Common myeloid progenitor, CD34-positive (primary cell): ENCODE measurements around the gene FSTL5.
A peak's percentile ranks its signal among the peaks of the same experiment; 100 is the strongest.

Experiments used
- CTCF ChIA-PET: fragments of 350-600 bp; sonication (Branson Sonifier 250); formaldehyde crosslinking; loops from one replicate; lab custom pipeline; 2021; ENCODE audit warnings: antibody characterized with exemption; lab: Charles Lee
- POLR2A ChIA-PET: fragments of 350-600 bp; sonication (Branson Sonifier 250); formaldehyde crosslinking; loops from one replicate; lab custom pipeline; 2021; ENCODE audit warnings: antibody characterized with exemption; lab: Charles Lee
- DNase-seq, 3 donors: peaks; one replicate each; pipeline versions ENCODE4 v3.0.0 to v3.0.0-alpha.2; 2013
- H3K27ac ChIP-seq, 2 experiments: 1 replicate in 1 of 2; 2 replicates in 1 of 2; pipeline ENCODE4 v1.7.0; 2013; ENCODE audit warnings: inconsistent platforms in 2 of 2, low read length in 2 of 2, mild to moderate bottlenecking in 2 of 2, low read depth in 1 of 2, moderate library complexity in 1 of 2; ENCODE audit not compliant: severe bottlenecking in 2 of 2, insufficient read depth in 1 of 2, poor library complexity in 1 of 2
- H3K27me3 ChIP-seq, 5 experiments: replicated peaks in 2 of 5; 1 replicate in 3 of 5; 2 replicates in 2 of 5; pipeline versions ENCODE4 v1.6.1 to v1.7.0; 2013; ENCODE audit warnings: low read length in 4 of 5, mild to moderate bottlenecking in 2 of 5, moderate library complexity in 2 of 5, inconsistent platforms in 1 of 5; ENCODE audit not compliant: insufficient read depth in 5 of 5, control insufficient read depth in 4 of 5
- H3K36me3 ChIP-seq, 4 experiments: 1 replicate in 2 of 4; 2 replicates in 2 of 4; pipeline versions ENCODE4 v1.6.1 to v1.7.0; 2013; ENCODE audit warnings: low read length in 3 of 4, control low read depth in 1 of 4, mild to moderate bottlenecking in 1 of 4; ENCODE audit not compliant: control insufficient read depth in 4 of 4, insufficient read depth in 4 of 4
- H3K4me1 ChIP-seq, 4 experiments: 1 replicate in 3 of 4; 2 replicates in 1 of 4; pipeline versions ENCODE4 v1.6.1 to v1.7.1; 2013; ENCODE audit warnings: low read length in 3 of 4, mild to moderate bottlenecking in 3 of 4, control low read depth in 1 of 4, inconsistent platforms in 1 of 4, moderate library complexity in 1 of 4; ENCODE audit not compliant: control insufficient read depth in 4 of 4, insufficient read depth in 4 of 4; ENCODE audit errors: control extremely low read depth in 1 of 4
- H3K4me3 ChIP-seq, 7 experiments: 1 replicate in 4 of 7; 2 replicates in 3 of 7; pipeline versions ENCODE4 v1.5.1 to v1.7.0; 2013; ENCODE audit warnings: mild to moderate bottlenecking in 7 of 7, low read length in 6 of 7, moderate library complexity in 6 of 7, inconsistent platforms in 2 of 7, low read depth in 2 of 7, control low read depth in 1 of 7; ENCODE audit not compliant: insufficient read depth in 4 of 7, control insufficient read depth in 1 of 7; ENCODE audit errors: extremely low read depth in 1 of 7
- H3K9me3 ChIP-seq, 5 experiments: 1 replicate in 4 of 5; 2 replicates in 1 of 5; pipeline versions ENCODE4 v1.6.1 to v1.7.1; 2013; ENCODE audit warnings: low read length in 4 of 5, mild to moderate bottlenecking in 2 of 5, inconsistent platforms in 1 of 5, low read depth in 1 of 5, moderate library complexity in 1 of 5; ENCODE audit not compliant: control insufficient read depth in 4 of 5, insufficient read depth in 2 of 5; ENCODE audit errors: control extremely low read depth in 1 of 5
- WGBS: methylation state at CpG from one replicate; pipeline ENCODE4 v1.1.5; 2013; ENCODE audit not compliant: insufficient coverage; 5-methylcytosine and 5-hydroxymethylcytosine counted together

The FSTL5 gene

DNA sequence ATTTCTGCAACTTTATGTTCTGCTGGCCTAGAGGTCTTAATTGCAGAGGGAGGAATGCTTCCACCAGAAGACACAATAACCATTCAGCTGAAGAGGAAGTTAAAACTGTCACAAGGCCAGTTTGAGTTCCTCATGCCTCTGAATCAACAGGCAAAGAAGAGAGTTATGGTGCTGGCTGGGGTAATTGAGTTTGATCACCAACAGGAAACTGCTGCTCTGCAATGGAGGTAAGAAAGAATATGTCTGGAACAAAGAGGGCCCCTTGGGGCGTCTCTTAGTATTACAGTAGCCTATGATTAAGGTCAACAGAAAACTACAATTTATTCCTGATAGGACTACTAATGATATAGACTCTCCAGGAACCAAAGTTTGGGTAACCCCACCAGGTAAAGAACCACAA lies 744.0 kb downstream of the FSTL5 start:
- no peaks in the 10 kb centered on the region for H3K9me3 ChIP-seq
- peaks cover 0 to 9% (median 4%) of the 10 kb centered on the region in 4 experiments for H3K4me1 ChIP-seq
- POLR2A ChIA-PET, result no interaction called here
- WGBS, result 0% methylated on average over 1 of the region's 1 CpG
- H3K4me3 ChIP-seq, result no peak overlapping the region
- H3K27ac ChIP-seq, result no peak overlapping the region
- CTCF ChIA-PET, result interaction anchor here (1.4 kb wide), 1 partner anchor 95 kb away, joined by 3 read pairs; no protein-coding TSS in a partner anchor
- peak; percentile 53 to 87 (median 82) for DNase-seq
- H3K27me3 ChIP-seq, result no peaks in the 10 kb centered on the region
- no peaks in the 10 kb centered on the region for H3K36me3 ChIP-seq

DNA sequence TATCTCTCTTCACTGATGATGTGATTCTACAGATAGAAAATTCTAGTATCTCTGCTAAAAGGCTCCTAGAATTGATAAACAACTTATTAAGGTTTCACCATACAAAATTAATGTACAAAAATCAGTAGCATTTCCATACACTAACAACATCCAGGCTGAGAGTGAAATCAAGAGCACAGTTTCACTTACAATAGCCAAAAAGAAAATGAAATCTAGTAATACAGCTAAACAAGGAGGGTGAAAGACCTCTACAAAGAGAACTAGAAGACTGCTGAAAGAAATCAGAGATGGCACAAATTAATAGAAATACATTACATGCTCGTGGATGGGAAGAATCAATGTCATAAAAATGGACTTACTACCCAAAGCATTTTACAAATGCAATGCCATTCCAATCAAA lies 751.9 kb downstream of the FSTL5 start:
- H3K27me3 ChIP-seq, result no peaks in the 10 kb centered on the region
- no CpG with 5 or more reads among the region's 1 CpG for WGBS
- no peak overlapping the region for H3K27ac ChIP-seq
- no peak for DNase-seq
- peaks cover 0 to 2% (median 0%) of the 10 kb centered on the region in 5 experiments for H3K9me3 ChIP-seq
- H3K4me3 ChIP-seq, result no peak overlapping the region
- no peaks in the 10 kb centered on the region for H3K36me3 ChIP-seq
- no peaks in the 10 kb centered on the region for H3K4me1 ChIP-seq
- ChIA-PET POLR2A (no interaction called here), CTCF (no interaction called here)

DNA sequence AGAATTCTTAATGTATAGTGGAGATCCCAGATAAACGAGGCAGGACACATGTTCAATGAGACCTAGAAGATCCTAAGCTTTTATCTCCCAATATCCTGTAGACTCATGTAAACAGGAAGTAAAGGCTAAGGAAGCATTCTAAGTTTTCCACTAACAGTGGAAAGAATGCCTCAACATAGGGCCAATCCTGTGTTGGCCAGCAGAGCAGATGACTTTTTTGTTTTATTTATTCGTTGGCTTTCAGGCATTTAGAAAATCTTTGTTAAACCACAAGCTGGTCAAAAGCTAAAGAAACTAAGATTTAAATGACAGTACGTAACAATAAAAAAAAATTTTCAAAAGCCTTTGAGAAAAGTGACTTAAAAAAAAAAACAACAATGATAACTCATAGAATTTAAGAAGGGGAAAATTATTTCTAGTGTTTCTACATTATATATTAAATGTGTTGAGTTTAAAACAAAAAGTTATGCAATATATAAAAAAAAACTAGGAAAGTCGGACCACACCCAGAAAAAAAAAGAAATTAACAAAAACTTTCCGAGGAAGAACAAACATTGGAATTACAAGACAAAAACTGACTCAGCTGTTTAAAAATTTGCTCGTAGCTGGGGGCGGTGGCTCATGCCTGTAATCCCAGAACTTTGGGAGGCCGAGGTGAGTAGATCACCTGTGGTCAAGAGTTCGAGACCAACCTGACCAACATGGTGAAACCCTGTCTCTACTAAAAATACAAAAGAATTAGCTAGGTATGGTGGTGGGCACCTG lies 759.3 kb downstream of the FSTL5 start:
- Histone ChIP-seq H3K4me3 (no peak overlapping the region), H3K4me1 (no peaks in the 10 kb centered on the region), H3K36me3 (no peaks in the 10 kb centered on the region), H3K27me3 (no peaks in the 10 kb centered on the region), H3K9me3 (peaks cover 0 to 2% (median 0%) of the 10 kb centered on the region in 5 experiments), H3K27ac (no peak overlapping the region)
- no peak for DNase-seq
- 100% methylated on average over 5 of the region's 9 CpGs for WGBS
- CTCF ChIA-PET, result no interaction called here
- POLR2A ChIA-PET, result no interaction called here

DNA sequence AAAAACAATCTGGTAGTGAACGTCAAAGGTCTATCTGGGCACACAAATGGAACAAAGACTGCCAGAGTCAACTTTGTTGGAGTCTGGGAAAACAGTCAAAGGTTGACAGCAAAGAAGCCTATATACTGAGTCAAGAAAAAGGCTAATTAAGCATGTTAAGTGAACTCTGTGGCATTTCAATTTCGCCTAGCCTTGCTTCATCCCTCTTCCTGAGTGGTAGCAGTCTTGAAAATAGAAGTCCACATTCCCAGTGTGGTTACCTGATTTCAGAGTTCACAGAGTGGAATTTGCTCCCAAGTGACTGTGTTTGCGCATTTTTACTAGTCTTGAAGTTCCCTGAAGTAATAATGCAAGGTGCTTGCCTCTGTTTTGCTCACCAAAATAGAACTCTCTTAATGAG lies 760.0 kb downstream of the FSTL5 start:
- Histone ChIP-seq H3K36me3 (no peaks in the 10 kb centered on the region), H3K4me3 (no peak overlapping the region), H3K27me3 (no peaks in the 10 kb centered on the region), H3K9me3 (peaks cover 0 to 2% (median 0%) of the 10 kb centered on the region in 5 experiments), H3K4me1 (no peaks in the 10 kb centered on the region), H3K27ac (no peak overlapping the region)
- no peak for DNase-seq
- CTCF ChIA-PET, result no interaction called here
- 100% methylated on average over 3 of the region's 3 CpGs for WGBS
- POLR2A ChIA-PET, result no interaction called here

DNA sequence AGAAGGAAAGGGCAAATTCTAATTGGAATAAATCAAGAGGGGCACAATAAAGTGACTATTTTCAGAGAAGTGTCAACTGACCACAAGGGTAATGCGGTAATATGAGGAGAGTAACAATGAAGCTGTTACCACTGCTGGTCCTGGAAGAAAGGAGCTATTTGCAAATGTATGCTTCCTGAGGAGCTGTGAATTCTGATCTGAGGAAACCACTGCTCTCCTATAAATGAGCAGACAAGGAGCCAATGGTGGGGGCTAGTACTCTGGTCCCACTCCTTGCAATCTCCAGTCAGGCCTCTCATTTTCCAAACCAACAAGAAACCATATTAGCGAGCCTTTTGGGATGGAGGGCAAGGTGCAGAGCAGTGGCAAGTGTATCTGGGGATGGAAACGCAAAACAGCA lies 770.2 kb downstream of the FSTL5 start:
- ChIA-PET POLR2A (no interaction called here), CTCF (no interaction called here)
- WGBS, result 100% methylated on average over 2 of the region's 3 CpGs
- no peaks in the 10 kb centered on the region for H3K36me3 ChIP-seq
- no peaks in the 10 kb centered on the region for H3K9me3 ChIP-seq
- DNase-seq, result no peak
- H3K27me3 ChIP-seq, result no peaks in the 10 kb centered on the region
- no peak overlapping the region for H3K4me3 ChIP-seq
- no peak overlapping the region for H3K27ac ChIP-seq
- no peaks in the 10 kb centered on the region for H3K4me1 ChIP-seq

DNA sequence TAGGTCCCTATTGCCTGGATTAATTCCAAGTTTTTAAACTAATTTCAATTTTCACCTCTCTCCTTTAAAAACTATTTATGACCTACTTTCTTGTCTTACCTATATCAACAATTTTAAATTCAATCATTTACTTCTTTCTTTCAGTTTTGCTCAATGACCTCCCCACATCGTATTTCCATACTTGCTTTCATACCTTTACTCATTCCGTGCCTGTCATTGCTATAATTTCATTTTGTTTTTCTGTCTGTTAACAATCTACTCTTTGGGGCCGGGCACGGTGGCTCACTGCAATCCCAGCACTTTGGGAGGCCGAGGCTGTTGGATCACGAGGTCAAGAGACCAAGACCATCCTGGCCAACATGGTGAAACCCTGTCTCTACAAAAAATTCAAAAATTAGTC lies 781.1 kb downstream of the FSTL5 start:
- no peak overlapping the region for H3K4me3 ChIP-seq
- H3K36me3 ChIP-seq, result no peaks in the 10 kb centered on the region
- no peak for DNase-seq
- H3K27ac ChIP-seq, result no peak overlapping the region
- WGBS, result 94% methylated on average over 6 of the region's 6 CpGs
- ChIA-PET POLR2A (no interaction called here), CTCF (no interaction called here)
- no peaks in the 10 kb centered on the region for H3K4me1 ChIP-seq
- no peaks in the 10 kb centered on the region for H3K9me3 ChIP-seq
- no peaks in the 10 kb centered on the region for H3K27me3 ChIP-seq

DNA sequence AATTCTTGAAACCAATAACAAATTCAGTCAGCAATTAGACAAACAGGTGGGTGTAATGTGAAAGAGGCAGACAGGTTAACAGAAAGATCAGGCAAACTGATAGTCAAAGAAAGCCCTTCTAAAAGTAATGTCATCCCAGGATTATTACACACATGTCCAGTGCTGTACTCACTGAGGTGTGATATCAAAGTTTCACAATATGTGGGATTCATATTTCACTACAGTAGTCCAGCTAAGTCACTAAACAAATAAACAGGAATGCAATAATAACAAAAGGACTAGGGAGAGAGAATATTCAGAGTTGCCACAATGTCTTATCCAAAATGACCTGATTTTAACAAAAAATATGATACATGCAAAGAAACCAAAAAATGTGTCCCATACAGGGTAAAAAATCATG lies 787.5 kb downstream of the FSTL5 start:
- H3K9me3 ChIP-seq, result peaks cover 0 to 4% (median 0%) of the 10 kb centered on the region in 5 experiments
- POLR2A ChIA-PET, result no interaction called here
- H3K36me3 ChIP-seq, result no peaks in the 10 kb centered on the region
- H3K4me3 ChIP-seq, result no peak overlapping the region
- H3K27ac ChIP-seq, result no peak overlapping the region
- no peaks in the 10 kb centered on the region for H3K4me1 ChIP-seq
- H3K27me3 ChIP-seq, result no peaks in the 10 kb centered on the region
- DNase-seq, result no peak
- CTCF ChIA-PET, result no interaction called here
